ENCODE measurements around the gene ERN1.

ERN1 gene

DNA sequence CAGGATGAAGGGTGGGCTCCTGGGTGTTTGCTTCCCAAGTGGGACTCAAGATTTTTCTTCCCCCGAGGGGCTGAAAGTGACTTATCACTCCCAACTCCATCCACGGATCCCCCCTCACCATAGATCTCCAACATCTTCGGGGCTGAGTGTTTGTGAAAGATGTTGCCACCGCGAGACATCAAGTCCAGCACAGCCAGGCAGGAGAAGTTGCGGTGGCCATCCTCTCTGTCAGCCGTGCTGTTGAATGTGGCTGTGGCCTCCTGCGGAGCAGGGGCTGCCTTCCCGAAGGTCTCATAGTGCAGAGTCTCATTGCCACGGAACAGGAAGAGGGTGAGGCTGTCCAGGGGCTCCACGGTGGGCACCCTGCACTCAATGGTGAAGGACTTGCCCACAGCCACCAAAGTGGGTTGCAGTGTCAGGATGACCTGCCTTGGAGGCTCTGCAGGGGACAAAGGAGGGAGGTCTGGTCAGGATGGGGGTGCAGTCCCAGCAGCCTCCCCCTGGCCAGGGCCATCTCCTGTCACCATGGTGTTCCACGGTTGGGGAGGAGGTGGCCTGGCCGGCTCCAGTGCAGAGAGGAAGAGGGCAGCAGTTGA lies 126.3 kb downstream of the ERN1 start:
- no peak overlapping the region for H3K4me3 ChIP-seq (ENCODE audit: low read length)
- TF ChIP-seq, protein P1, sequence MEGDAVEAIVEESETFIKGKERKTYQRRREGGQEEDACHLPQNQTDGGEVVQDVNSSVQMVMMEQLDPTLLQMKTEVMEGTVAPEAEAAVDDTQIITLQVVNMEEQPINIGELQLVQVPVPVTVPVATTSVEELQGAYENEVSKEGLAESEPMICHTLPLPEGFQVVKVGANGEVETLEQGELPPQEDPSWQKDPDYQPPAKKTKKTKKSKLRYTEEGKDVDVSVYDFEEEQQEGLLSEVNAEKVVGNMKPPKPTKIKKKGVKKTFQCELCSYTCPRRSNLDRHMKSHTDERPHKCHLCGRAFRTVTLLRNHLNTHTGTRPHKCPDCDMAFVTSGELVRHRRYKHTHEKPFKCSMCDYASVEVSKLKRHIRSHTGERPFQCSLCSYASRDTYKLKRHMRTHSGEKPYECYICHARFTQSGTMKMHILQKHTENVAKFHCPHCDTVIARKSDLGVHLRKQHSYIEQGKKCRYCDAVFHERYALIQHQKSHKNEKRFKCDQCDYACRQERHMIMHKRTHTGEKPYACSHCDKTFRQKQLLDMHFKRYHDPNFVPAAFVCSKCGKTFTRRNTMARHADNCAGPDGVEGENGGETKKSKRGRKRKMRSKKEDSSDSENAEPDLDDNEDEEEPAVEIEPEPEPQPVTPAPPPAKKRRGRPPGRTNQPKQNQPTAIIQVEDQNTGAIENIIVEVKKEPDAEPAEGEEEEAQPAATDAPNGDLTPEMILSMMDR (conservative IDR thresholded peaks at IDR 0.05; ENCODE audit: low read depth, low read length), result no peak
- DNase-seq (ENCODE audit: low read depth), result no peak

- no peak overlapping the region for H3K4me3 ChIP-seq (ENCODE audit: low read length)
- TF ChIP-seq, protein P1 (conservative IDR thresholded peaks at IDR 0.05; ENCODE audit: low read depth, low read length), result no peak
- no peak for DNase-seq (ENCODE audit: low read depth)
Measured at GRCh38 chr17:64002658-64003525, 127.1 kb downstream of the ERN1 start.

GRCh38 chr17:64001763-64002529 lies 128.0 kb downstream of the ERN1 start:
- H3K4me3 ChIP-seq (ENCODE audit: low read length), result no peak overlapping the region
- no peak for DNase-seq (ENCODE audit: low read depth)
- TF ChIP-seq, protein P1 (conservative IDR thresholded peaks at IDR 0.05; ENCODE audit: low read depth, low read length), result no peak

DNA sequence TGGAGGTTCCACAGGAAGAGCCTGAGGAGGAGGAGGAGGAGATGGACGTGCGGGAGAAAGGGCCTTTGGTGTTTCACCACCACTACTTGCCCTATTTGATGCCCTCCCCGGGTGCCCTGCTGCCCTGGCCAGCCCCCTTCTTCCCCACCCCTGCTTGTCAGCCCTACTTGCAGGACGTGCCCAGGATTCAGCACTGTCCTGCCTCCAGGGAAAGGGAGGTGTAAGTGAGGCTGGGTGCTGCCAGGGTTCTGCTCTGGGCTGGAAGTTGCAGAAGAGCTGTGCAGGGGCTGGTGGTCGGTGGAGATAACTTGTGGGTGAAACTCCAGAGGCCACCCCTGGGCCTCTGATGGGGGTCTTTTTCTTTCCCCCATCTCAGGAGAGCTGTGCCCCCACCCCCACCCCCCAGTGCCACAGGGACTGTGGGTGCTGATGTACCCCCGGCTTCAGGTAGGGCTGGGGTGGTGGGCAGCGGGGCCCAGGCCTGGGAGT lies 128.8 kb downstream of the ERN1 start:
- TF ChIP-seq, protein P1 (conservative IDR thresholded peaks at IDR 0.05; ENCODE audit: low read depth, low read length), result no peak
- no peak overlapping the region for H3K4me3 ChIP-seq (ENCODE audit: low read length)
- no peak for DNase-seq (ENCODE audit: low read depth)

DNA sequence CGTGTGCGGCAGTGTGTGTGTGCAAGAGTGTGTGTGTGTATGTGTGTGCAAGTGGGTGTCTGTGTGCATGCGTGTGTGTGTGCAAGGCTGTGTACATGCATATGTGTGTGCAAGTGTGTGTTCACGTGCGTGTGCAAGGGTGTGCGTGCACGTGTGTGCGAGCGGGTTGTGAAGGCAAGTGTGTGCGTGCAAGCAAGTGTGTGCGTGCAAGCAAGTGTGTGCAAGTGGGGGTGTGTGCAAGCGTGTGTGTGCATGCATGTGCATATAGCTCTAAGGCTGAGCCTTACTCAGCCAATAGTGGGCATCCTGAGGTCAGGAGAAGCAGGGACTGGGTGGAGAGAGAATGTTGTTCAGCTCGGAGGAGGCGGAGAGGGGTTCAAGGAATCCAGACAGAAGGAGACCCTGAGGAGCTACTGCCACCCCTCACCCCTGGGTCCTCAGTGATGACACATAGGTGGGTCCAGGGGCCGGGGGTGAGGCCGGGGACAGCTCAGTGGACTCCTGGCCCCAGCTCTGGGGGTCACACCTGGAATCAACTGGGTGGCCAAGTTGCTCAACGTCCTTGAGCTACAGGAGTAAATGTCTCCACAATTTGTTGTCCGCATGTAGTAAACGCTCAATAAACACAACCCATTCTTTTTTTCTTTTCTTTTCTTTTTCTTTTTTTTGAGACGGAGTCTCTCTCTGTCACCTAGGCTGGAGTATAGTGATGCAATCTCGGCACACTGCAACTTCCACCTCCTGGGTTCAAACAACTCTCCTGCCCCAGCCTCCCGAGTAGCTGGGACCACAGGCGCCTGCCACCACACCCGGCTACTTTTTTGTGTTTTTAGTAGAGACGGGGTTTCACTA lies 130.0 kb downstream of the ERN1 start:
- H3K4me3 ChIP-seq (ENCODE audit: low read length), result no peak overlapping the region
- TF ChIP-seq, protein P1 (conservative IDR thresholded peaks at IDR 0.05; ENCODE audit: low read depth, low read length), result no peak
- no peak for DNase-seq (ENCODE audit: low read depth)

Measured in retinal pigment epithelial cell (primary cell).